ENCODE results near the gene LYPD6B.

DNA sequence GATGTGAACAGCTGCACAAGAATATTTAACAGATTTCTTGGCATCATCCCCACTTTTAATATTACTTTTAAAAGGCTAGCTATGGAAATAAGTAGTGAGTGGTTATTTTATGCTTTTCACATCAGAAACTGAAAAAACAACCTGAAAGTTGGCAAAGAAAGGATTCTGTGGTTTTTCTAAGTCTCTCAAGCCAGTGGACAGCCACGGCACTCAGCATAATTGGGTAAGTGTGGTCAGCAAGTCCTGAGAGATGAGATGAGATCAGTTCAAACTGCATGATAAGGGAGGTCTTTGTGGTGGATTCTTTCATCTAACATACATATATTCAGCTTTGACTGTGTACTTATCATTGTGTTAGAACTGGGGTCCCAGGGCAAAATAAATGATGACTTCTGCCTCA is 105.2 kb downstream of the LYPD6B start:
- TF ChIP-seq CTCF (IDR thresholded peaks at IDR 0.05) (no peak), POLR2A (IDR thresholded peaks at IDR 0.05) (no peak)

Data from body of pancreas (tissue), 4 donors.